ENCODE measurements around the gene CCL7. TPM values are rescaled to one million over a fixed set of nuclear protein-coding genes. Genes with fewer than 3 reads are reported as not detected.

The CCL7 gene
- total RNA-seq, 1 experiment from 2014 or later = 0.31 TPM

DNA sequence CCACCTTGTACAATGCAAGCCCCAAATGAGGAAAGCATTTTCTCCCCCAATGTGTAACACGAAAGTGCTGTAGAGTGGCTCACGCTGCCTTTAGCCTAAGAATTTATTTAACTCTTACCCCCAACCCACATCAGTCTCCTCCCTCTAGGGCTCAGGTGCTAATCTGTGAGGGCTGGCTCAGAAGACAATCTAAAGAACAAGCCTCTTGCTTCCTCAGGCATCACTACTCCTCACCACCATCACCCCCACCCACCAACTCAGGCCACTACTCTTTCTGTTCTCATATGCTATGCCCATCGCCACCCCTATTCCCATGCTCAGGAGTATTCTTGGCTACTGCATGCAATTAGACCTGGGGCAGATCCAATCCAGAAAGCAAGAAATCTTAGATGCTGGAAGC is 18.8 kb upstream of the CCL7 start:
- H3K4me1 ChIP-seq (ENCODE audit: control insufficient read depth, insufficient read depth, low read length) = peaks cover 75% of the 10 kb centered on the region
- no TSS peak for BruUV-seq (replicated peaks)
- H3K4me3 ChIP-seq (ENCODE audit: low read depth in 2 of 2, low read length in 2 of 2) = no peak overlapping the region
- DNase-seq (ENCODE audit: low read depth, low spot score) = no peak
- H3K27me3 ChIP-seq (ENCODE audit: control insufficient read depth, insufficient read depth, low read length) = no peaks in the 10 kb centered on the region
- no peaks in the 10 kb centered on the region for H3K9me3 ChIP-seq (ENCODE audit: control insufficient read depth, insufficient read depth, low read depth, low read length)
- peak overlapping the region; percentile 98 for H3K27ac ChIP-seq (ENCODE audit: low read length)
- intact Hi-C loops (cut with micrococcal nuclease; ENCODE audit: unreplicated experiment) = loop anchor here (5.0 kb wide), 1 partner anchor 49 kb away; no protein-coding TSS in a partner anchor
- CTCF ChIA-PET = no interaction called here
- POLR2A ChIA-PET = no interaction called here
- TF ChIP-seq SIN3A (IDR thresholded peaks at IDR 0.05; ENCODE audit: borderline replicate concordance, insufficient read depth, low read depth, low read length) (no peak), POLR2AphosphoS5 (IDR thresholded peaks at IDR 0.05; ENCODE audit: low read depth, low read length) (no peak)
- ATAC-seq = no peak
- H3K36me3 ChIP-seq (ENCODE audit: control insufficient read depth, insufficient read depth, low read length) = no peaks in the 10 kb centered on the region
- in situ Hi-C loops (cut with HindIII; ENCODE audit: low pct_unique_long_range_greater_than_20kb, low sequenced_read_pairs) = no loop called here

DNA sequence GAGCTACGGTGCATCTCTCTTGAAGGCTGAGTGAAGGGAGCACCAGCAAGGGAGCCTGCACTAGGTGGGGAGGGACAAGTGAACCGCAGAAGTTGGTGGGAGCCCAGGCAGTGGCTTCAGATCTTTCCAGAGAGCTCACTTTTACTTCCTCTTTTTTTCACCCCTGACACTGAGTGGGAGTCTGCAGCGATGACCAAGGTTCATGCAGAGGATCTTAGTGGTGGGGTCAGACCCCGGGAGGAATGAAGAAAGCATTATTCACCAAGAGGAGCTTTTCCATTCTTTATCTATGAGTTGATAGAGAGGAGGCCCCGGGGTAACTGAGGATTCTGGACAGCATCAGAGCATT is 18.0 kb upstream of the CCL7 start:
- H3K4me3 ChIP-seq (ENCODE audit: low read depth in 2 of 2, low read length in 2 of 2) = no peak overlapping the region
- ChIA-PET POLR2A (no interaction called here), CTCF (interaction anchor here (1.1 to 2.5 kb wide), 2 partner anchors 52 to 109 kb away, joined by 5 to 12 read pairs; no protein-coding TSS in a partner anchor)
- H3K27ac ChIP-seq (ENCODE audit: low read length) = peak overlapping the region; percentile 98
- ATAC-seq (peak; percentile 26), DNase-seq (ENCODE audit: low read depth, low spot score) (no peak)
- peaks cover 79% of the 10 kb centered on the region for H3K4me1 ChIP-seq (ENCODE audit: control insufficient read depth, insufficient read depth, low read length)
- BruUV-seq (replicated peaks) = no TSS peak
- no peaks in the 10 kb centered on the region for H3K9me3 ChIP-seq (ENCODE audit: control insufficient read depth, insufficient read depth, low read depth, low read length)
- intact Hi-C loops (cut with micrococcal nuclease; ENCODE audit: unreplicated experiment) (loop anchor here (5.0 kb wide), 1 partner anchor 50 kb away; no protein-coding TSS in a partner anchor), in situ Hi-C loops (cut with HindIII; ENCODE audit: low pct_unique_long_range_greater_than_20kb, low sequenced_read_pairs) (no loop called here)
- TF ChIP-seq, protein P1, sequence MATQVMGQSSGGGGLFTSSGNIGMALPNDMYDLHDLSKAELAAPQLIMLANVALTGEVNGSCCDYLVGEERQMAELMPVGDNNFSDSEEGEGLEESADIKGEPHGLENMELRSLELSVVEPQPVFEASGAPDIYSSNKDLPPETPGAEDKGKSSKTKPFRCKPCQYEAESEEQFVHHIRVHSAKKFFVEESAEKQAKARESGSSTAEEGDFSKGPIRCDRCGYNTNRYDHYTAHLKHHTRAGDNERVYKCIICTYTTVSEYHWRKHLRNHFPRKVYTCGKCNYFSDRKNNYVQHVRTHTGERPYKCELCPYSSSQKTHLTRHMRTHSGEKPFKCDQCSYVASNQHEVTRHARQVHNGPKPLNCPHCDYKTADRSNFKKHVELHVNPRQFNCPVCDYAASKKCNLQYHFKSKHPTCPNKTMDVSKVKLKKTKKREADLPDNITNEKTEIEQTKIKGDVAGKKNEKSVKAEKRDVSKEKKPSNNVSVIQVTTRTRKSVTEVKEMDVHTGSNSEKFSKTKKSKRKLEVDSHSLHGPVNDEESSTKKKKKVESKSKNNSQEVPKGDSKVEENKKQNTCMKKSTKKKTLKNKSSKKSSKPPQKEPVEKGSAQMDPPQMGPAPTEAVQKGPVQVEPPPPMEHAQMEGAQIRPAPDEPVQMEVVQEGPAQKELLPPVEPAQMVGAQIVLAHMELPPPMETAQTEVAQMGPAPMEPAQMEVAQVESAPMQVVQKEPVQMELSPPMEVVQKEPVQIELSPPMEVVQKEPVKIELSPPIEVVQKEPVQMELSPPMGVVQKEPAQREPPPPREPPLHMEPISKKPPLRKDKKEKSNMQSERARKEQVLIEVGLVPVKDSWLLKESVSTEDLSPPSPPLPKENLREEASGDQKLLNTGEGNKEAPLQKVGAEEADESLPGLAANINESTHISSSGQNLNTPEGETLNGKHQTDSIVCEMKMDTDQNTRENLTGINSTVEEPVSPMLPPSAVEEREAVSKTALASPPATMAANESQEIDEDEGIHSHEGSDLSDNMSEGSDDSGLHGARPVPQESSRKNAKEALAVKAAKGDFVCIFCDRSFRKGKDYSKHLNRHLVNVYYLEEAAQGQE (IDR thresholded peaks at IDR 0.05; ENCODE audit: insufficient read depth in 1 of 2, low read depth in 2 of 2, low read length in 1 of 2) = no peak
- TF ChIP-seq SIN3A (IDR thresholded peaks at IDR 0.05; ENCODE audit: borderline replicate concordance, insufficient read depth, low read depth, low read length) (no peak), TCF7L2 (IDR thresholded peaks at IDR 0.05; ENCODE audit: low read depth, low read length) (no peak), POLR2AphosphoS5 (IDR thresholded peaks at IDR 0.05; ENCODE audit: low read depth, low read length) (no peak)
- no peaks in the 10 kb centered on the region for H3K27me3 ChIP-seq (ENCODE audit: control insufficient read depth, insufficient read depth, low read length)
- H3K36me3 ChIP-seq (ENCODE audit: control insufficient read depth, insufficient read depth, low read length) = no peaks in the 10 kb centered on the region

DNA sequence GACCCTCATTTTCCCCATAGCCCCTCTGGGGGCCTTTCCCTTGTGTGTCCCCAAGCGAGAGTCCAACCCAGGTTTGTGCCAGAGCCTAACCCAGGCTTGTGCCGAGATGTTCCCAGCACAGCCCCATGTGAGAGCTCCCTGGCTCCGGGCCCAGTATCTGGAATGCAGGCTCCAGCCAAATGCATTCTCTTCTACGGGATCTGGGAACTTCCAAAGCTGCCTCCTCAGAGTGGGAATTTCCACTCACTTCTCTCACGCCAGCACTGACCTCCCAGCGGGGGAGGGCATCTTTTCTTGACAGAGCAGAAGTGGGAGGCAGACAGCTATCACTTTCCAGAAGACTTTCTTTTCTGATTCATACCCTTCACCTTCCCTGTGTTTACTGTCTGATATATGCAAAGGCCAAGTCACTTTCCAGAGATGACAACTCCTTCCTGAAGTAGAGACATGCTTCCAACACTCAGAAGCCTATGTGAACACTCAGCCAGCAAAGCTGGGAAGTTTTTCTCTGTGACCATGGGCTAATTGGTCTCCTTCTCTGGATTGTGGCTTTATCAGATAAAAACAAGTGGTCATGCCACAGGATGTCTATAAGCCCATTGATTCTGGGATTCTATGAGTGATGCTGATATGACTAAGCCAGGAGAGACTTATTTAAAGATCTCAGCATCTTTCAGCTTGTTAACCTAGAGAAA is 17.4 kb upstream of the CCL7 start:
- peaks cover 79% of the 10 kb centered on the region for H3K4me1 ChIP-seq (ENCODE audit: control insufficient read depth, insufficient read depth, low read length)

More for the DNA sequence above, 17.4 kb upstream of the CCL7 start:
- intact Hi-C loops (cut with micrococcal nuclease; ENCODE audit: unreplicated experiment) = loop anchor here (5.0 kb wide), 1 partner anchor 50 kb away; no protein-coding TSS in a partner anchor
- no peaks in the 10 kb centered on the region for H3K36me3 ChIP-seq (ENCODE audit: control insufficient read depth, insufficient read depth, low read length)
- ChIA-PET POLR2A (interaction anchor here (0.6 kb wide), 1 partner anchor 252 kb away, joined by 4 read pairs; no protein-coding TSS in a partner anchor), CTCF (interaction anchor here (1.1 to 2.5 kb wide), 2 partner anchors 52 to 109 kb away, joined by 5 to 12 read pairs; no protein-coding TSS in a partner anchor)
- ATAC-seq (peak; percentile 78), DNase-seq (ENCODE audit: low read depth, low spot score) (no peak)
- no peaks in the 10 kb centered on the region for H3K9me3 ChIP-seq (ENCODE audit: control insufficient read depth, insufficient read depth, low read depth, low read length)
- no peaks in the 10 kb centered on the region for H3K27me3 ChIP-seq (ENCODE audit: control insufficient read depth, insufficient read depth, low read length)
- TF ChIP-seq, protein P2, sequence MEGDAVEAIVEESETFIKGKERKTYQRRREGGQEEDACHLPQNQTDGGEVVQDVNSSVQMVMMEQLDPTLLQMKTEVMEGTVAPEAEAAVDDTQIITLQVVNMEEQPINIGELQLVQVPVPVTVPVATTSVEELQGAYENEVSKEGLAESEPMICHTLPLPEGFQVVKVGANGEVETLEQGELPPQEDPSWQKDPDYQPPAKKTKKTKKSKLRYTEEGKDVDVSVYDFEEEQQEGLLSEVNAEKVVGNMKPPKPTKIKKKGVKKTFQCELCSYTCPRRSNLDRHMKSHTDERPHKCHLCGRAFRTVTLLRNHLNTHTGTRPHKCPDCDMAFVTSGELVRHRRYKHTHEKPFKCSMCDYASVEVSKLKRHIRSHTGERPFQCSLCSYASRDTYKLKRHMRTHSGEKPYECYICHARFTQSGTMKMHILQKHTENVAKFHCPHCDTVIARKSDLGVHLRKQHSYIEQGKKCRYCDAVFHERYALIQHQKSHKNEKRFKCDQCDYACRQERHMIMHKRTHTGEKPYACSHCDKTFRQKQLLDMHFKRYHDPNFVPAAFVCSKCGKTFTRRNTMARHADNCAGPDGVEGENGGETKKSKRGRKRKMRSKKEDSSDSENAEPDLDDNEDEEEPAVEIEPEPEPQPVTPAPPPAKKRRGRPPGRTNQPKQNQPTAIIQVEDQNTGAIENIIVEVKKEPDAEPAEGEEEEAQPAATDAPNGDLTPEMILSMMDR (IDR thresholded peaks at IDR 0.05) = no peak
- peak; percentile 76 for TF ChIP-seq TCF7L2 (IDR thresholded peaks at IDR 0.05; ENCODE audit: low read depth, low read length)
- TF ChIP-seq, protein P1 (IDR thresholded peaks at IDR 0.05; ENCODE audit: insufficient read depth in 1 of 2, low read depth in 2 of 2, low read length in 1 of 2) = peak in 1 of 2 experiments; percentile 46; a peak in 1 of 4 replicates
- peak; percentile 64; the same call in 1 of the 2 replicates for TF ChIP-seq POLR2AphosphoS5 (IDR thresholded peaks at IDR 0.05; ENCODE audit: low read depth, low read length)
- TF ChIP-seq SIN3A (IDR thresholded peaks at IDR 0.05; ENCODE audit: borderline replicate concordance, insufficient read depth, low read depth, low read length) = no peak
- in situ Hi-C loops (cut with HindIII; ENCODE audit: low pct_unique_long_range_greater_than_20kb, low sequenced_read_pairs) = no loop called here
- peak overlapping the region; percentile 98 for H3K27ac ChIP-seq (ENCODE audit: low read length)
- H3K4me3 ChIP-seq (ENCODE audit: low read depth in 2 of 2, low read length in 2 of 2) = peak overlapping the region in 1 of 2 experiments; percentile 12; a peak in 1 of 4 replicates
- BruUV-seq (replicated peaks) = no TSS peak
